Activated CD4-positive, alpha-beta T cell treated with anti-CD3 and anti-CD28 coated beads, Interleukin-2, amount 50 U/mL, for 24 hours (primary cell): ENCODE data around the gene SP7.
"Not testable (repeated sequence)": the region's sequence is repeated elsewhere in the genome, so short reads cannot be mapped to it uniquely, and the experiment has no call there.

ENCODE experiments used
- DNase-seq, 2 donors: peaks; one replicate each; pipeline ENCODE4 v3.0.0-alpha.2; 2020; ENCODE audit warnings: low read depth in 1 of 2, low spot score in 1 of 2

Gene SP7

GRCh38 chr12:53336181-53336681, at the start of gene SP7:
TSS of gene SP7 (minus strand) at chr12:53336354. CDS start at chr12:53335646, 708 bp downstream.
- no peak for DNase-seq

DNA sequence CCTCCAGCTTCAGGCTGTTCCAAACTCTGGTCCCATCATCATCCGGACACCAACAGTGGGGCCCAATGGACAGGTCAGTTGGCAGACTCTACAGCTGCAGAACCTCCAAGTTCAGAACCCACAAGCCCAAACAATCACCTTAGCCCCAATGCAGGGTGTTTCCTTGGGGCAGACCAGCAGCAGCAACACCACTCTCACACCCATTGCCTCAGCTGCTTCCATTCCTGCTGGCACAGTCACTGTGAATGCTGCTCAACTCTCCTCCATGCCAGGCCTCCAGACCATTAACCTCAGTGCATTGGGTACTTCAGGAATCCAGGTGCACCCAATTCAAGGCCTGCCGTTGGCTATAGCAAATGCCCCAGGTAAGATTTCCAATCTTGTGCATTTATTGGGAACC, 47.1 kb upstream of the SP7 start:
- DNase-seq: no peak

- DNase-seq: no peak
Measured at GRCh38 chr12:53381731-53382630, 45.8 kb upstream of the SP7 start.

GRCh38 chr12:53380794-53381730, 44.9 kb upstream of the SP7 start:
- no peak for DNase-seq

GRCh38 chr12:53380104-53380793, 44.1 kb upstream of the SP7 start, which contains the start of gene SP1:
TSS of gene SP1 (plus strand) at chr12:53380176. CDS start at chr12:53380292, 116 bp downstream.
- DNase-seq: peak; percentile 83 to 99

DNA sequence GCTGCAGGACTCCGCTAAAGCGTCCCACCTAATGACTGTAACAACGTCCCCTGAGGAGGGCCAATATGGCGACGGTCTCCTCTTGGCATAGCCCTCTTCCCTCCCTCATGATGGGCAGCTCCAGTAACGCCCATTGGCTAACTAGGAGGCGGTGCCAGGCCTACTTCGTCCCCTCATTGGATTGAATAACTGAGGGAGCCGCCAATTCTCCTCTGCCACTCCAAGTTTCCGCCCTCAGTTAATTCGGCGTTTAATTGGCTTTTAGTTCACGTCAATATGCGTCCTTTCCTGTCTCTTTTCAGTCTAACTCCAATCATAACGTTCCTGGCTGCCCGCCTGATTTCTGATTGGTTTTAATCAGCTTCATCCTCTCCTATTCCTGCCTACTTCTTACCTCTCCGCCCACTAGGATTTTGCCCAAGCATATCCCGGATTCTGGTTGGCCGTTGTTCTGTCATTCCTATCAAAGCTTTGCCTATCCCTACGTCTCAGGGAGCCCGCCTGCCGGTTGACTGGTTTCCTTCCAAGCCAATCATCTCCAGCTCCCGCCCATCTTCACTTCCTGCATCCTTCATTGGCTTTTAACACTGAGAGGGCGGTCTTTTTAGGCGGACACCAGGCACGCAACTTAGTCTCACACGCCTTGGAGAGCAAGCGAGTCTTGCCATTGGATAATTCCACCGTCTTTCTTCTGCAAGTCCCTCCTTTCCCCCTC, 43.4 kb upstream of the SP7 start:
- DNase-seq: peak; percentile 63 to 99

DNA sequence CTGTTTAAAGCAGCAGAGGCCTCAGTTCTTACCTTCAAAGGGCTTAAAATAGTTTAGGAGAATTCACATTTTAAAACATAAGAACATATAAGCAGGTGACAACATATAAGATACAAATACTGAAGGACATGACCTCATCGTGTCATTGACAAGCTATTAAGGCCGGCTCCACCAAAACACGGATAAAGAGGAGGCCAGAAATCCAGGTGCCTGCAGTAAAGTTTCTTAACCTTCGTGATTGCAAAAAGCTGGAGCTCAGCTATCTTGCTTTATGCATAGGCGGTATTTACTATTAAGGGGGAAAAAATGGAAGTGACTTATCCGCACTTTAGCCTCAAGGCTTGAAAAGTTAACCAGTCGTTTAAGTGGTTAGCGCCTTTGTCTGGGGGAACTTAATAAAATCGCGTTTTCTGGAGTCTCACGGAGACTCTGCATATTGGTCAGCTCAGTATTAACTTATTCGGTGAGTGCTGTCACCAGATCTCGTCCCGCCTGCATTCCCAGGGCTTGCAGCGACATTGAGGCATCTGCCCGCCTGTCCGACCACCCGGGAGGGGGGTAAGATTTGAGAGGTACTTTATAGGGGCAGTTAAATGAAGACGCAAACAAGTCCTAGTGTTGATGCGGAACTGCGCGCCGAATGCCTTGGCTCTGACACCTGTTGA, 42.7 kb upstream of the SP7 start:
- no peak for DNase-seq

DNA sequence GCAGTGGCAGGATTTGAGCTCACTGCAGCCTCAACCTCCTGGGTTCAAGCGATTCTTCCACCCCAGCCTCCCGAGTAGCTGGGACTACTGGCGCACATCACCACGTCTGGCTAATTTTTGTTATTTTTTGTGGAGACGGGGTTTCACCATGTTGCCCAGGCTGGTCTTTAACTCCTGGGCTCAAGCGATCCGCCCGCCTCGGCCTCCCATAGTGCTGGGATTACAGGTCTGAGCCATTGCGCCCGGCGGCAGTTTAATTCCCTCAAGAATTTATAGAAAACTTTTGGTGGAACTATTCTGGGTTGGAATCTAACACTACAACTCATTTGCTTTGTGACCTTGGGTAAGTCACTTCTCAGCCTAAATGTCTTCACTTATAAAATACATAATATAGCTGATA, 42.1 kb upstream of the SP7 start:
- no peak for DNase-seq

- DNase-seq: no peak
Measured at GRCh38 chr12:53376747-53377146, 40.6 kb upstream of the SP7 start.

DNA sequence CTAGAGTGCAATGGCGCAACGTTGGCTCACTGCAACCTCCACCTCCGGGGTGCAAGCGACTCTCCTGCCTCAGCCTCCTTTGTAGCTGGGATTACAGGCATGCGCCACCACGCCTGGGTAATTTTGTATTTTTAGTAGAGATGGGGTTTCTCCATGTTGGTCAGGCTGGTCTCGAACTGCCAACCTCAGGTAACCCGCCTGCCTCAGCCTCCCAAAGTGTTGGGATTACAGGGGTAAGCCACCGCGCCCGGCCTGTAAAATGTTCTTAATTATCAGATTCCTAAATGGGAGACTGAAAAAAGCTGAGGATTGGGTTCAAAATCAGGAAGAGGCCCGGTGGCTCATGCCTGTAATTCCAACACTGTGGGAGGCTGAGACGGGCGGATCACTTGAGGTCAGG, 38.1 kb upstream of the SP7 start:
- DNase-seq: not testable (repeated sequence)

DNA sequence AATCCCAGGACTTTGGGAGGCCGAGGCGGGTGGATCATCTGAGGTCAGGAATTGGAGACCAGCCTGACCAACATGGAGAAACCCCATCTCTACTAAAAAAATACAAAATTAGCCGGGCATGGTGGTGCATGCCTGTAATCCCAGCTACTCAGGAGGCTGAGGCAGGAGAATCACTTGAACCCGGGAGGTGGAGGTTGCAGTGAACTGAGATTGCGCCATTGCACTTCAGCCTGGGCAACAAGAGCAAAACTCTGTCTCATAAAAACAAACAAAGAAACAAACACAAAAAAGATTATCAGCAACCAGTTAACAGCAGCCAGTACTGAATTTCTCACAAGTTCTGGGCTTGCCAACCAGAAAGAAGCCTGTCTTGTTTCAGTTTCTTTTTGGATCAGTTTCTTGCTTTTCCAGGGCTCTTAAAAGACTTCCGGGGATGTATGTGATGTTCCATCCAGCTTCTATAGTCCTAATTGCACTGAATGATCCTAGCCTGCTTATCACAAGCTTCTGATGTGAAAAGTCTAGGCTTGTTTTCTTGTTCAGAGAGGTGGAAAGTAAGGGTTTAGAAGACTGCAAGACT, 37.5 kb upstream of the SP7 start:
- not testable (repeated sequence) for DNase-seq

GRCh38 chr12:53365245-53365904, 29.2 kb upstream of the SP7 start:
- no peak for DNase-seq

DNA sequence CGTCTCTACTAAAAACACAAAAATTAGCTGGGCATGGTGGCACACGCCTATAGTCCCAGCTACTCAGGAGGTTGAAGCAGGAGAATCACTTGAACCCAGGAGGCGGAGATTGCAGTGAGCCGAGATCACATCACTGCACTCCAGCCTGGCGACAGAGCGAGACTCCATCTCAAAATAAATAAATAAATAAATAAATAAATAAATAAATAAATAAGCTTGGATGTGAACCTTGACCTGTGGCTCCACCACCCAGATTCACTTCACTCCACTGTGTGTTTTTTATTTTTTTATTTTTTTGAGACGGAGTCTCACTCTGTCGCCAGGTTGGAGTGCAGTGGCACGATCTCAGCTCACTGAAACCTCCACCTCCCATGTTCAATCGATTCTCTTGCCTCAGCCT, 25.5 kb upstream of the SP7 start:
- not testable (repeated sequence) for DNase-seq

GRCh38 chr12:53358836-53359419, 22.8 kb upstream of the SP7 start:
- DNase-seq: no peak

- no peak for DNase-seq
Measured at GRCh38 chr12:53355121-53355520, 19.0 kb upstream of the SP7 start.

DNA sequence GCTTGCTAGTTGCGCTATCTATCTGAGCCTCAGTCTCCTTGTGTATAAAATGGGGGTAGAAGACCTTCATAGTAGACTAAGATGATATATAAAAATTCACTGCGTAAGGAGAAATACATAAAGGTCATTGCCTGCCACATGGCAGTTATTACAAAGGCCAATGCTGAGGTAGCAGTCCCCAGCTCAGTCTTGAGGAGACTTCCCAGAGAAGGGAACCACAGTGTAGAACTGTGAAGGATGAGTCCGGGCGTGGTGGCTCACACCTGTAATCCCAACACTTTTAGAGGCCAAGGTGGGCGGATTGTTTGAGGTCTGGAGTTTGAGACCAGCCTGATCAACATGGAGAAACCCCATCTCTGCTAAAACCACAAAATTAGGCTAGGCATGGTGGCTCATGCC, 17.1 kb upstream of the SP7 start:
- DNase-seq: no peak

- DNase-seq: peak; percentile 62 to 83
Measured at GRCh38 chr12:53352331-53353256, 16.4 kb upstream of the SP7 start.
